ENCODE results near the gene NMB. TPM values are rescaled to one million over a fixed set of nuclear protein-coding genes. Genes with fewer than 3 reads are reported as not detected.

Gene NMB
- polyA plus RNA-seq, 1 of the 3 experiments (the other 2 are of a cell fraction), result 6.5 TPM

GRCh38 chr15:84629033-84629432, 29.0 kb downstream of the NMB start:
- no peak for DNase-seq
- CTCF ChIA-PET, result interaction anchor here (1.9 to 2.5 kb wide), 2 partner anchors 30 to 58 kb away, joined by 6 to 11 read pairs; no protein-coding TSS in a partner anchor
- H3K9me2 ChIP-seq, result no peaks in the 10 kb centered on the region
- H3K4me3 ChIP-seq (ENCODE audit: low read depth in 2 of 2, low read length in 1 of 2), result no peak overlapping the region
- TF ChIP-seq TAF1 (IDR thresholded peaks at IDR 0.05; ENCODE audit: borderline replicate concordance, low read depth, low read length) (no peak), SMC3 (IDR thresholded peaks at IDR 0.05; ENCODE audit: low read depth, low read length) (no peak), MAX (IDR thresholded peaks at IDR 0.05; ENCODE audit: low read depth) (no peak), RCOR1 (IDR thresholded peaks at IDR 0.05; ENCODE audit: low read length) (no peak), NRF1 (IDR thresholded peaks at IDR 0.05; ENCODE audit: low read depth, low read length) (no peak), ZBTB33 (IDR thresholded peaks at IDR 0.05; ENCODE audit: borderline replicate concordance, low read depth) (no peak), GABPA (IDR thresholded peaks at IDR 0.05; ENCODE audit: low read depth) (no peak), FOXM1 (IDR thresholded peaks at IDR 0.05; ENCODE audit: low read depth) (no peak), ELF1 (IDR thresholded peaks at IDR 0.05) (no peak), MEF2A (IDR thresholded peaks at IDR 0.05; ENCODE audit: borderline replicate concordance, low read depth) (no peak)
- TF ChIP-seq, protein P1, sequence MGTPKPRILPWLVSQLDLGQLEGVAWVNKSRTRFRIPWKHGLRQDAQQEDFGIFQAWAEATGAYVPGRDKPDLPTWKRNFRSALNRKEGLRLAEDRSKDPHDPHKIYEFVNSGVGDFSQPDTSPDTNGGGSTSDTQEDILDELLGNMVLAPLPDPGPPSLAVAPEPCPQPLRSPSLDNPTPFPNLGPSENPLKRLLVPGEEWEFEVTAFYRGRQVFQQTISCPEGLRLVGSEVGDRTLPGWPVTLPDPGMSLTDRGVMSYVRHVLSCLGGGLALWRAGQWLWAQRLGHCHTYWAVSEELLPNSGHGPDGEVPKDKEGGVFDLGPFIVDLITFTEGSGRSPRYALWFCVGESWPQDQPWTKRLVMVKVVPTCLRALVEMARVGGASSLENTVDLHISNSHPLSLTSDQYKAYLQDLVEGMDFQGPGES (IDR thresholded peaks at IDR 0.05; ENCODE audit: low read depth, low read length), result no peak
- H2AFZ ChIP-seq (ENCODE audit: low read depth), result no peak overlapping the region
- H4K20me1 ChIP-seq (ENCODE audit: insufficient read depth), result peaks cover 2% of the 10 kb centered on the region; the same call in 1 of the 2 replicates
- H3K27ac ChIP-seq (ENCODE audit: low read depth in 2 of 2, low read length in 1 of 2), result no peak overlapping the region
- WGBS (ENCODE audit: low lambda C conversion rate), result 95% methylated on average over 9 of the region's 9 CpGs
- no peaks in the 10 kb centered on the region for H3K27me3 ChIP-seq (ENCODE audit: insufficient read depth)
- peaks cover 18% of the 10 kb centered on the region for H3K79me2 ChIP-seq (ENCODE audit: insufficient read depth)
- no peaks in the 10 kb centered on the region for H3K36me3 ChIP-seq (replicated peaks in 1 of 2; ENCODE audit: control insufficient read depth in 1 of 2, insufficient read depth in 2 of 2, low read length in 1 of 2)
- no peak overlapping the region for H3K4me2 ChIP-seq
- H3K4me1 ChIP-seq (ENCODE audit: control insufficient read depth in 1 of 2, insufficient read depth in 2 of 2, low read depth in 1 of 2, low read length in 1 of 2), result peaks cover 13 to 15% of the 10 kb centered on the region in 2 experiments; a peak in 2 of 4 replicates
- H3F3A ChIP-seq (replicated peaks; ENCODE audit: insufficient read depth), result peaks cover 20% of the 10 kb centered on the region
- POLR2A ChIA-PET, result no interaction called here
- H3K9ac ChIP-seq, result no peak overlapping the region
- H3K9me3 ChIP-seq, result no peaks in the 10 kb centered on the region

DNA sequence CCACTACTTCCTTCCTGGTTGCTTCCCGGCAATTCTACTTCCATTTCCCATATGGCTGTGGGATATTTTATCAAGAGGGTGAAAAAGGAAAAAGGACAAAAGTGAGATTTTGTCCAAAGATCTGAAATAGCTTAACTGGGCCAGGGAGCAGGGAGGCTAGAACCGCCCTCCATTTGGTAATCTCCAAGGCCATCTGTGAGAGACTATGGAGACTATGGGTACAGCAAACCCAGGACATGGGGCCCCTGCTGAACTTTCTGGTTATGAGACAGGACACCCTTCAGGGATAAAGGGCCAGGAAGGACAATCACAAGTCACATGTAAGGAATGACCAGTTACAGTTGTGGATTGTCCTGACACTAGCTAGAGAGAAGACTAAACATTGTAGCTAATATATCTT, 32.9 kb downstream of the NMB start:
- H3K9me3 ChIP-seq, result 0 out of 2 replicates have a peak, but pooled peaks cover 7% of the 10 kb centered on the region
- H3K9me2 ChIP-seq, result no peaks in the 10 kb centered on the region
- H3K9ac ChIP-seq, result no peak overlapping the region
- TF ChIP-seq YY1 (IDR thresholded peaks at IDR 0.05; ENCODE audit: low read depth) (no peak), RAD21 (IDR thresholded peaks at IDR 0.05; ENCODE audit: low read length) (no peak), MEF2A (IDR thresholded peaks at IDR 0.05; ENCODE audit: borderline replicate concordance, low read depth) (no peak), RCOR1 (IDR thresholded peaks at IDR 0.05; ENCODE audit: low read length) (no peak), RXRA (IDR thresholded peaks at IDR 0.05; ENCODE audit: borderline replicate concordance, low read depth) (no peak), SMC3 (IDR thresholded peaks at IDR 0.05; ENCODE audit: low read depth, low read length) (no peak), ELF1 (IDR thresholded peaks at IDR 0.05) (no peak), POLR2AphosphoS5 (IDR thresholded peaks at IDR 0.05; ENCODE audit: low read depth, low read length) (no peak)
- H3K4me3 ChIP-seq (ENCODE audit: low read depth in 2 of 2, low read length in 1 of 2), result no peak overlapping the region
- no peak overlapping the region for H3K27ac ChIP-seq (ENCODE audit: low read depth in 2 of 2, low read length in 1 of 2)
- POLR2A ChIA-PET, result no interaction called here
- peaks cover 24 to 36% of the 10 kb centered on the region in 2 experiments for H3K36me3 ChIP-seq (replicated peaks in 1 of 2; ENCODE audit: control insufficient read depth in 1 of 2, insufficient read depth in 2 of 2, low read length in 1 of 2)
- no peaks in the 10 kb centered on the region for H3K79me2 ChIP-seq (ENCODE audit: insufficient read depth)
- H4K20me1 ChIP-seq (ENCODE audit: insufficient read depth), result no peaks in the 10 kb centered on the region
- no peak for DNase-seq
- WGBS (ENCODE audit: low lambda C conversion rate), result 94% methylated on average over 2 of the region's 2 CpGs
- peaks cover 3% of the 10 kb centered on the region for H3F3A ChIP-seq (replicated peaks; ENCODE audit: insufficient read depth)
- CTCF ChIA-PET, result interaction anchor here (0.8 to 1.8 kb wide), 5 partner anchors 23 to 303 kb away, joined by 3 to 5 read pairs (median 4); no protein-coding TSS in a partner anchor
- H3K4me1 ChIP-seq (ENCODE audit: control insufficient read depth in 1 of 2, insufficient read depth in 2 of 2, low read depth in 1 of 2, low read length in 1 of 2), result peaks cover 0 to under 1% of the 10 kb centered on the region in 2 experiments; a peak in 1 of 4 replicates
- H3K4me2 ChIP-seq, result no peak overlapping the region
- H3K27me3 ChIP-seq (ENCODE audit: insufficient read depth), result no peaks in the 10 kb centered on the region
- no peak overlapping the region for H2AFZ ChIP-seq (ENCODE audit: low read depth)

Measured in SK-N-SH (cell line).